Keratinocyte (primary cell): Measurements from ENCODE around the gene UQCC2. TPM values are rescaled to one million over a fixed set of nuclear protein-coding genes. Genes with fewer than 3 reads are reported as not detected.
A peak's percentile ranks its signal among the peaks of the same experiment; 100 is the strongest.

Source experiments
- DNase-seq: peaks from one replicate; pipeline ENCODE4 v3.0.0-alpha.2; 2011; ENCODE audit warnings: low read depth, missing footprints, low spot score
- FAIRE-seq: peaks from 2 replicates; lab custom pipeline; 2011; peaks lifted over from hg19 to GRCh38; lab: Jason Lieb, UNC
- H2AFZ ChIP-seq: 2 replicates; pipeline ENCODE4 v1.6.0; 2012; ENCODE audit warnings: low read length, control low read depth, inconsistent platforms; ENCODE audit not compliant: control insufficient read depth
- H3K27ac ChIP-seq: 2 replicates; pipeline ENCODE4 v1.5.1; 2011; ENCODE audit warnings: low read length; ENCODE audit not compliant: control insufficient read depth, insufficient read depth
- H3K27me3 ChIP-seq: 3 replicates; pipeline ENCODE4 v1.6.0; 2011; ENCODE audit warnings: low read length; ENCODE audit not compliant: control insufficient read depth, insufficient read depth; ENCODE audit errors: extremely low read depth
- H3K36me3 ChIP-seq, 2 experiments: 2 replicates in 1 of 2; 3 replicates in 1 of 2; pipeline ENCODE4 v1.5.1; 2011; ENCODE audit warnings: low read length in 2 of 2, mild to moderate bottlenecking in 1 of 2; ENCODE audit not compliant: control insufficient read depth in 2 of 2, insufficient read depth in 2 of 2; ENCODE audit errors: extremely low read depth in 1 of 2
- H3K4me1 ChIP-seq: 3 replicates; pipeline ENCODE4 v1.5.1; 2011; ENCODE audit warnings: low read length; ENCODE audit not compliant: control insufficient read depth, insufficient read depth; ENCODE audit errors: extremely low read depth
- H3K4me2 ChIP-seq: 3 replicates; pipeline ENCODE4 v1.6.0; 2011; ENCODE audit warnings: low read depth, low read length; ENCODE audit not compliant: control insufficient read depth, insufficient read depth; ENCODE audit errors: extremely low read depth
- H3K4me3 ChIP-seq, 3 experiments: fragments of 200-600 bp in 1 of 3; sonication (generic) in 1 of 3; 2 replicates in 2 of 3; 3 replicates in 1 of 3; pipeline ENCODE4 v1.5.1; 2011 to 2016; ENCODE audit warnings: low read length in 3 of 3, mild to moderate bottlenecking in 3 of 3, control low read depth in 2 of 3, inconsistent platforms in 1 of 3, low read depth in 1 of 3, mixed read lengths in 1 of 3, mixed run types in 1 of 3, moderate library complexity in 1 of 3; ENCODE audit not compliant: control insufficient read depth in 2 of 3, insufficient read depth in 2 of 3; ENCODE audit errors: extremely low read depth in 1 of 3
- H3K79me2 ChIP-seq: 2 replicates; pipeline ENCODE4 v1.6.0; 2012; ENCODE audit warnings: low read length; ENCODE audit not compliant: control insufficient read depth, insufficient read depth
- H3K9ac ChIP-seq: 3 replicates; pipeline ENCODE4 v1.6.0; 2011; ENCODE audit warnings: low read length; ENCODE audit not compliant: control insufficient read depth, insufficient read depth; ENCODE audit errors: extremely low read depth
- H3K9me1 ChIP-seq: 3 replicates; pipeline ENCODE4 v1.6.0; 2011; ENCODE audit warnings: low read length; ENCODE audit not compliant: control insufficient read depth, insufficient read depth; ENCODE audit errors: extremely low read depth
- H3K9me3 ChIP-seq: 2 replicates; pipeline ENCODE4 v1.5.1; 2012; ENCODE audit warnings: low read depth, low read length; ENCODE audit not compliant: control insufficient read depth
- H4K20me1 ChIP-seq: 3 replicates; pipeline ENCODE4 v1.6.0; 2011; ENCODE audit warnings: low read length; ENCODE audit not compliant: control insufficient read depth, insufficient read depth; ENCODE audit errors: extremely low read depth
- CTCF ChIP-seq, 3 experiments: IDR thresholded peaks in 1 of 3; conservative IDR thresholded peaks in 1 of 3; optimal IDR thresholded peaks in 1 of 3; 2 replicates in 2 of 3; 3 replicates in 1 of 3; pipeline versions ENCODE3 to v1.5.1; 2011; ENCODE audit warnings: low read length in 3 of 3, mild to moderate bottlenecking in 3 of 3, moderate library complexity in 2 of 3, control low read depth in 1 of 3, inconsistent platforms in 1 of 3; ENCODE audit not compliant: insufficient read depth in 2 of 3; ENCODE audit errors: extremely low read depth in 1 of 3
- EZH2 ChIP-seq: IDR thresholded peaks from one replicate; pipeline ENCODE4 v1.6.1; 2012; ENCODE audit warnings: inconsistent platforms, mild to moderate bottlenecking, low read length, moderate library complexity
- dilution Hi-C: fragments of 300-500 bp; cut with MboI; formaldehyde crosslinking; loops from one replicate; pipeline ENCODE4 v1.7.0; 2020; ENCODE audit warnings: low sequenced_read_pairs; ENCODE audit not compliant: extremely low pct_ligation_motif_present
- polyA plus RNA-seq, 5 experiments: library from polyadenylated mRNA; depleted of rRNA in 3 of 5; stranded (reverse) in 3 of 5; stranded (forward) in 1 of 5; unstranded in 1 of 5; fragments of >200 nt; gene quantifications; 1 replicate in 1 of 5; 2 replicates in 3 of 5; 3 replicates in 1 of 5; pipeline versions ENCODE4 v1.2.1 to v1.2.3, GENCODE V29; 2011 to 2012; ENCODE audit warnings: missing spikeins in 2 of 5, low read depth in 1 of 5, low replicate concordance in 1 of 5

UQCC2 gene
- polyA plus RNA-seq, 1 donor (not counting 4 experiments of a cell fraction or from before 2014, with no cell fraction given), result 76.7 TPM

DNA sequence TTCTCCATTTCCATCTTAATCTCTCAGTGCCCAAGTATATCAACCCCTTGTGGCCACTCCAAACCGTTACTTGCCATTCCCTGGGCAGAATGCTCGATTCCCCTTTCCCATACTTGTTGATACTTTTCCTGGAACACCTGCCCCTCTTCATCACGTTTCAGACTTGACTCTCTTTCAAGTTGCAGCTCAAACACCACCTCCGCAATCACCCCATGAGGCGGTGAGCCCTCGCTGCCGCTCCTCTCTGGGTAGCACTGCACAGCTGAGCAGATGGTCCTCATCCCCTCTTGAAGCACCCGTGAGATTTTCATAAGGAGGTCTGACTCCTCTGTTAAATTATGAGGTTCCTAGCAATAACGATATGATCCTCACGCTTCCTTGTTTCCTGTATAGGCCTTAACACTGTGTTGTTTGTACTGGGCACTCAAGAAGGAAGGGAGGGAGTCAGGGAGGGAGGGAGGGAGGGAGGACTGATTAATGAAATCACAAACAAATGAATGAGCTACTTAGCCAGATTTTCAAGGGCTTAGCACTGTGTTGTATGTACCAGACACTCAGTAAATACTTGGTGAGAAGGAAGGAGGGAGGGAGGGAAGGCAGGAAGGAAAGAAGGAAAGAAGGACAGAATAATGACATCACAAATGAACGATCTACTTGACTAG is 8.0 kb upstream of the UQCC2 start:
- Histone ChIP-seq H3K27me3 (peaks cover 4% of the 10 kb centered on the region), H3K9me3 (no peaks in the 10 kb centered on the region), H2AFZ (no peak overlapping the region), H3K27ac (no peak overlapping the region), H3K79me2 (no peaks in the 10 kb centered on the region), H3K36me3 (no peaks in the 10 kb centered on the region), H3K4me3 (no peak overlapping the region), H3K9ac (no peak overlapping the region), H3K4me1 (peaks cover 35% of the 10 kb centered on the region), H3K9me1 (no peaks in the 10 kb centered on the region), H3K4me2 (no peak overlapping the region), H4K20me1 (no peaks in the 10 kb centered on the region)
- dilution Hi-C loops, result no loop called here
- DNase-seq, result no peak
- TF ChIP-seq EZH2 (no peak), CTCF (optimal IDR thresholded peaks at IDR 0.05 in 1 of 3, IDR thresholded peaks at IDR 0.05 in 1 of 3, conservative IDR thresholded peaks at IDR 0.05 in 1 of 3; ENCODE audit: extremely low read depth in 1 of 3, insufficient read depth in 2 of 3, low read length in 3 of 3) (no peak)
- FAIRE-seq, result no peak

GRCh38 chr6:33718713-33719112 is 7.2 kb upstream of the UQCC2 start:
- Histone ChIP-seq H3K79me2 (no peaks in the 10 kb centered on the region), H3K4me2 (peak overlapping the region; percentile 54), H3K36me3 (no peaks in the 10 kb centered on the region), H3K9me3 (no peaks in the 10 kb centered on the region), H3K4me3 (no peak overlapping the region), H3K9ac (no peak overlapping the region), H3K9me1 (no peaks in the 10 kb centered on the region), H4K20me1 (no peaks in the 10 kb centered on the region), H2AFZ (no peak overlapping the region), H3K27ac (no peak overlapping the region), H3K4me1 (peaks cover 35% of the 10 kb centered on the region), H3K27me3 (peaks cover 1% of the 10 kb centered on the region)
- TF ChIP-seq CTCF (optimal IDR thresholded peaks at IDR 0.05 in 1 of 3, IDR thresholded peaks at IDR 0.05 in 1 of 3, conservative IDR thresholded peaks at IDR 0.05 in 1 of 3; ENCODE audit: extremely low read depth in 1 of 3, insufficient read depth in 2 of 3, low read length in 3 of 3) (no peak), EZH2 (no peak)
- no peak for DNase-seq
- no peak for FAIRE-seq
- dilution Hi-C loops, result no loop called here
